ENCODE measurements around the gene RPL13A.
"Not testable (repeated sequence)": the region's sequence is repeated elsewhere in the genome, so short reads cannot be mapped to it uniquely, and the experiment has no call there.

Gene RPL13A

DNA sequence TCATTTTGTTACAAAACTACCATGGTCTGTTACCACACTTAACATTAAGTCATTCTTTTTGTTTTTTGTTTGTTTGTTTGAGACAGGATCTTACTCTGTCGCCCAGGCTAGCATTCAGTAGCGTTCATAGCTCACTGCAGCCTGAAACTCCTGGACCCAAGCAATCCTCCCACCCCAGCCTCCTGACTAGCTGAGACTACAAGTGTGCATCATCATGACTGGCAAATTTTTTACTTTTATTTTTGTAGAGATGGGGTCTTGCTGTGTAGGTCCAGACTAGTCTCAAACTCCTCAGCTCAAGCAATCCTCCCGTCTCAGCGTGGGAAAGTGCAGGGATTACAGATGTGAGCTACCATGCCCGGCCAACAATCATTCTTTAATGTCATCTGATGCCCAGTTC, 31.1 kb upstream of the RPL13A start:
- DNase-seq (ENCODE audit: low spot score), result no peak

- DNase-seq (ENCODE audit: low spot score), result no peak
Measured at GRCh38 chr19:49458567-49458903, 28.9 kb upstream of the RPL13A start.

DNA sequence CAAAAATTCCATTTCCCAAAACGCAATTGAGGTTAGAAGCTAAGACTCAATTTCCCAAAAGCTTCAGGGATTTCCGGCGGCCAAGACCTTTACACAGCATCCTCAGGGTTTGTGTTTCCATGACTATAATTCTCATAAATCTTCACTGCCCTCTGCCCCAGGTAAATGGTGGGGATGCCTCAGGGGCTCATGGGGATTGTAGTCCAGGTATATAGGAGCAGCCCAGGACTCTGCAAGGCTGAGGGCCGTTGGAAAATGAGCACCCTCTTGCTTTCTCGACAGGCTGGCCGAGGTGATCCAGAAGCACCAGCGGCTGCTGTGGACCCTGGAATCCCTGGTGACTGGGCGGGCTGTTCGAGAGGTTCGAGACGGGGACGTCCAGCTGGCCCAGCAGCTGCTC, 28.0 kb upstream of the RPL13A start:
- DNase-seq (ENCODE audit: low spot score), result no peak

DNA sequence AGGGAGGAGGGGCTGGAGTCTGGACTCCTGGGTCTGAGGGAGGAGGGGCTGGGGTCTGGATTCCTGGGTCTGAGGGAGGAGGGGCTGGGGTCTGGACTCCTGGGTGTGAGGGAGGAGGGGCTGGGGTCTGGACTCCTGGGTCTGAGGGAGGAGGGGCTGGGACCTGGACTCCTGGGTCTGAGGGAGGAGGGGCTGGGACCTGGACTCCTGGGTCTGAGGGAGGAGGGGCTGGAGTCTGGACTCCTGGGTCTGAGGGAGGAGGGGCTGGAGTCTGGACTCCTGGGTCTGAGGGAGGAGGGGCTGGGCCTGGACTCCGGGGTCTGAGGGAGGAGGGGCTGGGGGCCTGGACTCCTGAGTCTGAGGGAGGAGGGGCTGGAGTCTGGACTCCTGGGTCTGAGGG, 26.3 kb upstream of the RPL13A start:
- not testable (repeated sequence) for DNase-seq (ENCODE audit: low spot score)

DNA sequence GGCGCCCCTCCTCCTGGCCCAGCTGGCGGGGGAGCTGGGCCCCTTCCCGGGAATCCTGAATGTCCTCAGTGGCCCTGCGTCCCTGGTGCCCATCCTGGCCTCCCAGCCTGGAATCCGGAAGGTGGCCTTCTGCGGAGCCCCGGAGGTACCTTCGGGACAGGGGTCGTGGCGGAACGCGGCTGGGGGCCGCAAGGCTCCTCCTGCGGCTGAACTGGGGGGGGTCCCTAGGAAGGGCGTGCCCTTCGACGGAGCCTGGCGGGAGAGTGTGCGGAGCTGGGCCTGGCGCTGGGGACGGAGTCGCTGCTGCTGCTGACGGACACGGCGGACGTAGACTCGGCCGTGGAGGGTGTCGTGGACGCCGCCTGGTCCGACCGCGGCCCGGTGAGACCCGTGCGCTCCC, 25.8 kb upstream of the RPL13A start:
- no peak for DNase-seq (ENCODE audit: low spot score)

DNA sequence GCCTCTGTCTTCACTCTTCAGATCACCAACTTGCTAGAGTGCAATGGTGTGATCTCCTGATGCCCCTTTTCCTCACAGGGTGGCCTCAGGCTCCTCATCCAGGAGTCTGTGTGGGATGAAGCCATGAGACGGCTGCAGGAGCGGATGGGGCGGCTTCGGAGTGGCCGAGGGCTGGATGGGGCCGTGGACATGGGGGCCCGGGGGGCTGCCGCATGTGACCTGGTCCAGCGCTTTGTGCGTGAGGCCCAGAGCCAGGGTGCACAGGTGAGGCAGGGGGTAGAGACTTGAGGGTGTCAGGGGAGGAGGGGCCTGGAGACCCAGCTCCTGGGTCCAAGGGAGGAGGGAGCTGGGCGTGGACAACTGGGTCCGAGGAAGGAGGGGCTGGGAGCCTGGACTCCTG, 24.9 kb upstream of the RPL13A start:
- DNase-seq (ENCODE audit: low spot score), result no peak

DNA sequence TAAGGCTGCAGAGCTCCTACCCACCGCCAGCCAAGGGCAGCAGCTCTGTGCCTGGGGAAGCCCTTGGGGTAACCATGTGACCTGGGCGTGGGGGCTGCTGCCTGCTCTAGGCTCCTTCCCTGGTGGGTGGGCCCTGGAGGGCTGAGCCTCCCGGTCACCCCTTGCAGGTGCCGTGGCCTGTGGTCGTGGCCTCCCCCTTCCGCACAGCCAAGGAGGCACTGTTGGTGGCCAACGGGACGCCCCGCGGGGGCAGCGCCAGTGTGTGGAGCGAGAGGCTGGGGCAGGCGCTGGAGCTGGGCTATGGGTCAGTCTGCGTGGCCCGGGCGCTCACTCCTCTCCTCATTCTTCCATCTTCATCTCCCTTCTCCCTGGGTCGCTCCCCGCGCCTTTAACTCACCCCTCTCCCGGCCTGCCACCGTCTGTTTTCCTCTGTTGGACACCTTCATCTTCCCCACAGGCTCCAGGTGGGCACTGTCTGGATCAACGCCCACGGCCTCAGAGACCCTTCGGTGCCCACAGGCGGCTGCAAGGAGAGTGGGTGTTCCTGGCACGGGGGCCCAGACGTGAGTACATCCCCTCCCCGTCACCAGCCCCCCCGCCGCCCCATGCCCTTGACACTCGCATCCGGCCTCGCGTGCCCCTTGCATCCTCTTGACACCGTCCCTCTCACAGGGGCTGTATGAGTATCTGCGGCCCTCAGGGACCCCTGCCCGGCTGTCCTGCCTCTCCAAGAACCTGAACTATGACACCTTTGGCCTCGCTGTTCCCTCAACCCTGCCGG, 23.3 kb upstream of the RPL13A start:
- DNase-seq (ENCODE audit: low spot score), result no peak

- DNase-seq (ENCODE audit: low spot score), result no peak
Measured at GRCh38 chr19:49465371-49465770, 22.0 kb upstream of the RPL13A start.

DNA sequence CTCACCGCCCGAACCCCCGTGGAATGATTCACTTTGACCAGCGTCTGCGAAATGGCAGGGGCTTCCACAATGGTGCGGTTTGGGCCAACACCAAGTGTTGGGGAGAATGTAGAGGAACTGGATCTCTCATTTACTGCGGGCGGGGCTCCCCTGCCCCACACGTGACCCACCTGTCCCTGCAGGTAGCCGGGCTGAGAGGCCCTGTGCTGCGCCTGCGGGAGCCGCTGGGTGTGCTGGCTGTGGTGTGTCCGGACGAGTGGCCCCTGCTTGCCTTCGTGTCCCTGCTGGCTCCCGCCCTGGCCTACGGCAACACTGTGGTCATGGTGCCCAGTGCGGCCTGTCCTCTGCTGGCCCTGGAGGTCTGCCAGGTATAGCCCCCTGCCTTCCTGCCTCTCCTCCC, 19.2 kb upstream of the RPL13A start:
- no peak for DNase-seq (ENCODE audit: low spot score)

DNA sequence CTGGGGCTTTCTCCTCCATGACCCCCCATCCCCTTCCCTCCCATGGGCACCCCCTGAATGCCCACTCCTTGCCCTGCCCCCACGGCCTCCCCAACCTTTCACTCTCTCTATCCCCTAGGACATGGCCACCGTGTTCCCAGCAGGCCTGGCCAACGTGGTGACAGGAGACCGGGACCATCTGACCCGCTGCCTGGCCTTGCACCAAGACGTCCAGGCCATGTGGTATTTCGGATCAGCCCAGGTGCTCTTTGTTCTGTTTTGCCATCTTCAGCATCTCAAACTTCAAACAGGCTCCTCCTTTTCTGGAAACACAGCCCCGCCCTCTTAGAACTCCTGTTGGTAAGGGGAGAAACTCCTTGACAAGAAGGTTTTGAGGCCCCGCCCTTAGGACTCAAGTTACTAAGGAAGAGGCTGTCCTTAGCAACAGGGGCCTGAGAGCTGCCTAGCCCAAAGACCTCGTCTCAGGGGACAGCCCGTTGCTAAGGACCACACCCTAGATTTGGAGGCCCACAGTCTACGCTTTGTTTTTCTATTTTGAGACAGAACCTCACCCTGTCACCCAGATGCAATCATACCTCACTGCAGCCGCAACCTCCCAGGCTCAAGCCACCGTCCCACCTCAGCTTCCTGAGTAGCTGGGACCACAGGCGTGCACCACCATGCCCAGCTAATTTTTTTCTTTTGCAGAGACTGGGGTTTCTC, 18.5 kb upstream of the RPL13A start:
- no peak for DNase-seq (ENCODE audit: low spot score)

GRCh38 chr19:49469828-49470614, 17.4 kb upstream of the RPL13A start:
- DNase-seq (ENCODE audit: low spot score), result no peak

DNA sequence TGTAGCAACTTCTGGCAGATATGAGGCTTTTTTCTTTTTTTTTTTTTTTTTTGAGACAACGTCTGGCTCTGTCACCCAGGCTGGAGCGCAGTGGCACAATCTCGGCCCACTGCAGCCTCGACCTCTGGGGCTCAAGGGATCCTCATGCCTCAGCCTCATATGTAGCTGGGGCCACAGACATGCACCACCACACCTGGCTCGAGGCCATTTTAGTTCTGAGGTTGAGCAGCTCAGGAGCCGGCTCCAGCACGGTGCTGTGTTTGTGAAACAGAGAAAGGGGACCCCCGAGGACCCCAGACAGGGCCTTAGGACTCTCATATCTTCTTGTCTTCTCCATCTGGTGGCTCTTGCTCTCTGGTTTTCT, 16.8 kb upstream of the RPL13A start:
- DNase-seq (ENCODE audit: low spot score), result no peak

DNA sequence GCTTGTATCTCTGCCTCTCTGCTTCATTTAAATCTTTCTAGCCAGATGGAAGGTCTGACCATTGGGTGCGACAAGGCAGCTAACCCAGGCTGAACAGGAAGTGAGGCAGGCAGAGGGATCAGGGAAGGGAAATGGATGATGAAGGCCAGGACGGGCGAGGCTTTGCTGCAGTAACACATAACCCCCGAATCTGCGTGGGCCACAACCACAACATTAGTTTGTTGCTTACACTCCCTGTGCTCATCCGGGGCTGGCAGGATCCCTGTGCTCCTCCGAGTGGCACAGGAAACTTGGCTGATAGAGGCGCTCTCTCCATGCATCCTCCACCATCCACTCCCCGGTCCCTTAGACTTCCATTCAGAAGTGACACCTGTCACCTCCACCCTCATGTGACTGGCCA, 14.5 kb upstream of the RPL13A start:
- no peak for DNase-seq (ENCODE audit: low spot score)

DNA sequence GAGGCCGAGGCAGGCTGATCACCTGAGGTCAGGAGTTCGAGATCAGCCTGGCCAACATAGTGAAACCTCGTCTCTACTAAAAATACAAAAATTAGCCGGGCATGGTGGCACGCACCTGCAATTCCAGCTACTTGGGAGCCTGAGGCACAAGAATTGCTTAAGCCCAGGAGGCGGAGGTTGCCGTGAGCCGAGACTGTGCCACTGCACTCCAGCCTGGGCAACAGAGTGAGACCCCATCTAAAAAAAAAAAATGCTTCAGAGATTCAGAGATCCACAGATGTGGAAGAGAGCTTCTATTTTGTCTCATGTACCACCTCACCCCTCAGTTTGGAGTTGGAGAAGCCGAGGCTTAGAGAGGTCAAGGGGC, 13.9 kb upstream of the RPL13A start:
- not testable (repeated sequence) for DNase-seq (ENCODE audit: low spot score)

DNA sequence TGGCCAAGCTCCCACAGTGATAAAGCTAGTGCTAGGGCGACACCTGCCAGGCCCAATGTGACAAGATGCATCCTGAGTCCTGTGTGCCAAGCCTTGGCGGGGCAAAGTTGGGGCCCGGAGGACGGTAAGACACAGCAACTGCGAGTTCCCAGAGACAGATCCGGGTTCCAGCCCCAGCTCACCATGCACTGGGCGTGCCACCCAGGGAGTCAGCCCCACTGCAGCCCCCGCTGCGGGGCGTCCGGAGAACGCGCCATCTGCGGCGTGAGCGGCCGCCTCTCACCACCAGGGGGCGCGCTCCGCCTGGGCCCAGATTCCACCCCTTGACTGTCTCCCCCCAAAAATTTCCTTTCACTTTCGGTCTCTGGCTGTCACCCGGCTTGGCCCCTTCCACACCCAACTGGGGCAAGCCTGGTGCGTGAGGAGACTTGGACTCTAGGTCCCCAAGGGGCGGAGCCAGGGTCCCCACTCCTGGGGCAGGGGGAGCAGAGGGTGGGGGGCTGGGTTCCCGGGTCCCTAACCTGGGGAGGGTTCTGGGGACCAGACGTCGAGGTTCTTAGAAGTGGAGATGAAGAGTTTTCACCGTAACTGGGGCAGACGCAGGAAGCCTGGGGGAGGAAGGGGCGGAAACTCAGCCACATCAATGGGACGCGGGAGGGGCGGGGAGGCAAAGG, 13.4 kb upstream of the RPL13A start, which contains the start of gene FLT3LG:
Gene FLT3LG, plus strand, starts transcription at position 348 of the 674 bp plus-strand sequence. CDS start 425 bp downstream, outside the sequence.
- DNase-seq (ENCODE audit: low spot score), result peak; percentile 99

DNA sequence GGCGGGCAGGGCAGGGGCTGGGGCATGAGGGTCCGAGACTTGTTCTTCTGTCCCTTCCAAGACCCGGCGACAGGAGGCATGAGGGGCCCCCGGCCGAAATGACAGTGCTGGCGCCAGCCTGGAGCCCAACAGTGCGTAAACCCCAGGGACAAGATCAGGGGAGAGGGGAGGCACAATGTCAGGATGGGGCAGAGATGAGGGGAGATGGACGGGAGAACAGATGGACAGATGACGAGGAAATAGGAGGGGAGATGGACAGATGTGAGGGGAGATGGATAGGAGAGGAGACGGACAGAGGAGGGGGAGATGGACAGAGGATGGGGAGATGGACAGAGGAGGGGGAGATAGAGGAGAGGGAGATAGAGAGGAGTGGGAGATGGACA, 12.9 kb upstream of the RPL13A start:
- no peak for DNase-seq (ENCODE audit: low spot score)

DNA sequence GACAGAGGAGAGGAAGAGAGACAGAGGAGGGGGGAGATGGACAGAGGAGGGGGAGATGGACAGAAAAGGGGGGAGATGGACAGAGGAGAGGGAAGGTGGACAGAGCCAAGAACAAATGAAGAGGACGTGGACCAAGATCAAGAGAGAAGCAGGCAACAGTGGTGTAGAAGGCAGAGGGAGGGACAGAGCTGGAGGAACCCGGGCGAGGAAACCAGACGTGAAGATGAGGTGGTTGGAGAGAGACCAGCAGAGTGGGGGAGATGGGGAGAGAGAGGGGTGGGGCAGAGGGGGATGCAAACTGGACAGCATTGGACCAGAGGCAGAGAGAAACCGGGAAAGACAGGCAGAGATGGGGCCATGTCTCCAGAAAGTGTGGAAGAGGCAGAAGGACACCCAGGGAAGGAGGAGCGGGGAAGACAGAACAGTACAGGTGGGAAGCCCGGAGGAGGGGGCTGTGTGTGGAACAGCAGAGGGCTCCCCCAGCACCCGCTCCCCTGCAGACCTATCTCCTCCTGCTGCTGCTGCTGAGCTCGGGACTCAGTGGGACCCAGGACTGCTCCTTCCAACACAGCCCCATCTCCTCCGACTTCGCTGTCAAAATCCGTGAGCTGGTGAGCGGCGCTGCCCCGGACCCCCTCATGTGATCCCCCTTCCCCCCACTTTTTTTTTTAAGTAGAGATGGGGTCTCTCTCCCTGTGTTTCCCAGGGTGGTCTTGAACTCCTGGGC, 12.1 kb upstream of the RPL13A start:
- DNase-seq (ENCODE audit: low spot score), result no peak

- peak; percentile 57 for DNase-seq (ENCODE audit: low spot score)
Measured at GRCh38 chr19:49475995-49476880, 11.2 kb upstream of the RPL13A start.

- DNase-seq (ENCODE audit: low spot score), result no peak
Measured at GRCh38 chr19:49479975-49480628, 7.3 kb upstream of the RPL13A start.

GRCh38 chr19:49481020-49481683, 6.3 kb upstream of the RPL13A start:
- no peak for DNase-seq (ENCODE audit: low spot score)
